MCF 10A (cell line): Measurements from ENCODE around the gene ARF6. TPM values are rescaled to one million over a fixed set of nuclear protein-coding genes. Genes with fewer than 3 reads are reported as not detected.
A peak's percentile ranks its signal among the peaks of the same experiment; 100 is the strongest.
"Not testable (repeated sequence)": the region's sequence is repeated elsewhere in the genome, so short reads cannot be mapped to it uniquely, and the experiment has no call there.

Source experiments
- BruUV-seq: library from RNA; stranded (reverse); fragments of 400-500 nt; replicated peaks from 2 replicates; lab custom pipeline; 2021; lab: Mats Ljungman, UMichigan
- CTCF ChIA-PET: fragments of 300-600 bp; sonication (Branson Sonifier 250); formaldehyde crosslinking; extraction: SDS; loops from one replicate; lab custom pipeline; 2021; ENCODE audit warnings: antibody characterized with exemption, inconsistent platforms; lab: Yijun Ruan, JAX
- POLR2A ChIA-PET: fragments of 300-600, 350-650 bp; sonication (Branson Sonifier 250); formaldehyde crosslinking; extraction: SDS; loops from one replicate; lab custom pipeline; 2020; ENCODE audit warnings: antibody characterized with exemption, inconsistent platforms; lab: Yijun Ruan, JAX
- DNase-seq: peaks from one replicate; pipeline ENCODE4 v3.0.0-alpha.2; 2018; ENCODE audit not compliant: unreplicated experiment
- H3K27ac Mint-ChIP-seq: one replicate; pipeline ENCODE4 v1.8.0; 2022; ENCODE audit warnings: mild to moderate bottlenecking, low read depth, mixed read lengths; ENCODE audit not compliant: unreplicated experiment
- H3K27me3 Mint-ChIP-seq: one replicate; pipeline ENCODE4 v1.8.0; 2022; ENCODE audit warnings: mixed read lengths; ENCODE audit not compliant: insufficient read depth, unreplicated experiment
- H3K36me3 Mint-ChIP-seq: one replicate; pipeline ENCODE4 v1.8.0; 2022; ENCODE audit warnings: mild to moderate bottlenecking, moderate library complexity, mixed read lengths; ENCODE audit not compliant: insufficient read depth, unreplicated experiment
- H3K4me1 Mint-ChIP-seq: one replicate; pipeline ENCODE4 v1.8.0; 2022; ENCODE audit warnings: mixed read lengths; ENCODE audit not compliant: insufficient read depth, unreplicated experiment
- H3K4me3 Mint-ChIP-seq: one replicate; pipeline ENCODE4 v1.8.0; 2022; ENCODE audit warnings: mild to moderate bottlenecking, moderate library complexity, mixed read lengths; ENCODE audit not compliant: unreplicated experiment
- H3K9me3 Mint-ChIP-seq: one replicate; pipeline ENCODE4 v1.8.0; 2022; ENCODE audit warnings: mixed read lengths; ENCODE audit not compliant: unreplicated experiment
- intact Hi-C: fragments of 100-400 bp; cut with micrococcal nuclease; formaldehyde crosslinking; loops from 2 replicates; pipeline ENCODE4 v1.14.1; 2022
- total RNA-seq: library from RNA; stranded (reverse); gene quantifications from 2 replicates; pipeline ENCODE4 v1.2.3, GENCODE V29; 2022
- TF ChIP-seq, protein P1 (sequence below): fragments of 200-600 bp; IDR thresholded peaks from one replicate; pipeline ENCODE4 v1.8.0; 2022; ENCODE audit warnings: antibody characterized with exemption, mild to moderate bottlenecking; ENCODE audit not compliant: unreplicated experiment

Gene ARF6
- total RNA-seq, 1 experiment from 2014 or later, result 112 TPM

DNA sequence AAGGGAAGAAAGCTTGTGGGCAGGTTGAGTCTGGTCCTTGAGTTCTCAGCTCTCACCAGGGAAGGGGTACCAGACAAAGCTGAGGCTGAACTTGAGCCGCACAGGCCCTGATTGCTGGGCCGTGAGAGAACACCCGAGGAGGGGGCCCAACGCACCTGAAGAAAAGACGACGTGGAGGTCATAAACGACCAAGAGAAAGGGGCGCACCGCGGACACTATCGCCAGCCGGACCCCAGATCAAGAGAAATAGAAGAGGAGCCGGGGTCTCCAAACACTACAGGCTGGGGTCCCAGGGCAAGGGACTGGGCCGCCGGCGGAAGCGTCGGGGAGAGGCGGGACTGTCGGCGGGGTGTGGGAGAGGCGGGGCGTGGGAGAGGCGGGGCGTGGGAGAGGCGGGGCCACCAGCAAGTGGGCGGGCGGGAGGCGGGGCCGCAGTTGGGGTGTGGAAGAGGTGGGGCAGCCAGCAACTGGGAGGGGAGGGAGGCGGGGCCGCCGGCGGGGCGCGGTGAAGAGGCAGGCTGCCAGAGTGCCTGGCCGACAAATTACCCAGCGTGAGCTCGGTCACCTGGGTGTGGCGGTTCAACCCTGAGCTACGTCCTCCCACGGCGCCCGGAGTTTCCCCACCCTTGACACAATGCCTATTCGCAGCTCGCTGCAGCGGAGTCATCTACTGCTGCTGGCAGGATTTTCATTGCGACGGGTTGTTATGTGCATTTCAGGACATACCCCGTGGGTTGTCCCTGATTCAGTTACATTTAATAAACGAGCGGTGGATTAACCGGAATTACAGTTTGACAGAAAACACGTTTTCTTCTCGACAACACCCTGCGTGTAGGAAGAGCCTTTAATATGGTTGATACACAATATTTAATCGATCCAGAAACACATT lies 24.8 kb upstream of the ARF6 start:
- no peaks in the 10 kb centered on the region for H3K27me3 Mint-ChIP-seq
- intact Hi-C loops, result loop anchor here (5.0 to 10.0 kb wide), 2 partner anchors 194 to 667 kb away; partner anchors contain the start of gene MAP4K5
- no peaks in the 10 kb centered on the region for H3K9me3 Mint-ChIP-seq
- TF ChIP-seq, protein P1, sequence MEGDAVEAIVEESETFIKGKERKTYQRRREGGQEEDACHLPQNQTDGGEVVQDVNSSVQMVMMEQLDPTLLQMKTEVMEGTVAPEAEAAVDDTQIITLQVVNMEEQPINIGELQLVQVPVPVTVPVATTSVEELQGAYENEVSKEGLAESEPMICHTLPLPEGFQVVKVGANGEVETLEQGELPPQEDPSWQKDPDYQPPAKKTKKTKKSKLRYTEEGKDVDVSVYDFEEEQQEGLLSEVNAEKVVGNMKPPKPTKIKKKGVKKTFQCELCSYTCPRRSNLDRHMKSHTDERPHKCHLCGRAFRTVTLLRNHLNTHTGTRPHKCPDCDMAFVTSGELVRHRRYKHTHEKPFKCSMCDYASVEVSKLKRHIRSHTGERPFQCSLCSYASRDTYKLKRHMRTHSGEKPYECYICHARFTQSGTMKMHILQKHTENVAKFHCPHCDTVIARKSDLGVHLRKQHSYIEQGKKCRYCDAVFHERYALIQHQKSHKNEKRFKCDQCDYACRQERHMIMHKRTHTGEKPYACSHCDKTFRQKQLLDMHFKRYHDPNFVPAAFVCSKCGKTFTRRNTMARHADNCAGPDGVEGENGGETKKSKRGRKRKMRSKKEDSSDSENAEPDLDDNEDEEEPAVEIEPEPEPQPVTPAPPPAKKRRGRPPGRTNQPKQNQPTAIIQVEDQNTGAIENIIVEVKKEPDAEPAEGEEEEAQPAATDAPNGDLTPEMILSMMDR, result no peak
- no TSS peak for BruUV-seq
- peaks cover 11% of the 10 kb centered on the region for H3K4me1 Mint-ChIP-seq
- no peaks in the 10 kb centered on the region for H3K36me3 Mint-ChIP-seq
- peak; percentile 95 for DNase-seq
- peak overlapping the region; percentile 99 for H3K27ac Mint-ChIP-seq
- POLR2A ChIA-PET, result interaction anchor here (0.5 to 9.1 kb wide), 30 partner anchors 16 to 249 kb away, joined by 3 to 176 read pairs (median 4); partner anchors contain the start of genes ARF6, MGAT2, NEMF and RPL36AL
- H3K4me3 Mint-ChIP-seq, result peak overlapping the region; percentile 96
- CTCF ChIA-PET, result interaction anchor here (0.5 to 13.6 kb wide), 15 partner anchors 12 to 971 kb away, joined by 3 to 178 read pairs (median 4); no protein-coding TSS in a partner anchor

DNA sequence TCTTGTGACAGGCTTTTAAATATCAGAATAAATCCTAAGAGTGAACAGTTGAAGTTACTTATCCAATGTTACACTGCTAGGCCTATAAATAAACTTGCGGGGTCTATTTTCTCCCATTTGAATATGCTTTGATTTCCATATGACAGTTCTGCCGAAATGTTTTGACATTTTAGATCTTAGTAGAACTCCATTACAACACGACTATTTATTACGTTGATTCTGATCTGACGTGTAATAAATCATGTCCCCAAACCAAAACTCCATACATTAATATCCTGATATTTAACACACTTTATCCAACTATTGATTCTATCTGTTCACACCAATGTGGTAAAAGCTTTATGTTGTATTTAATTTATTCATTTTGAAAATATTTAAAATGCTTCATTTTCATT lies 24.2 kb upstream of the ARF6 start:
- Mint-ChIP-seq H3K36me3 (no peaks in the 10 kb centered on the region), H3K4me3 (peak overlapping the region; percentile 96), H3K27ac (peak overlapping the region; percentile 99), H3K27me3 (no peaks in the 10 kb centered on the region), H3K9me3 (no peaks in the 10 kb centered on the region), H3K4me1 (peaks cover 11% of the 10 kb centered on the region)
- CTCF ChIA-PET, result interaction anchor here (0.6 to 13.6 kb wide), 8 partner anchors 8 to 236 kb away, joined by 3 to 178 read pairs (median 3); partner anchors contain the start of gene NEMF
- POLR2A ChIA-PET, result interaction anchor here (0.8 to 9.1 kb wide), 23 partner anchors 13 to 248 kb away, joined by 3 to 176 read pairs (median 5); partner anchors contain the start of genes ARF6, MGAT2, NEMF and RPL36AL
- TF ChIP-seq, protein P1, result no peak
- DNase-seq, result no peak
- no TSS peak for BruUV-seq
- intact Hi-C loops, result loop anchor here (5.0 to 10.0 kb wide), 2 partner anchors 194 to 666 kb away; partner anchors contain the start of gene MAP4K5

DNA sequence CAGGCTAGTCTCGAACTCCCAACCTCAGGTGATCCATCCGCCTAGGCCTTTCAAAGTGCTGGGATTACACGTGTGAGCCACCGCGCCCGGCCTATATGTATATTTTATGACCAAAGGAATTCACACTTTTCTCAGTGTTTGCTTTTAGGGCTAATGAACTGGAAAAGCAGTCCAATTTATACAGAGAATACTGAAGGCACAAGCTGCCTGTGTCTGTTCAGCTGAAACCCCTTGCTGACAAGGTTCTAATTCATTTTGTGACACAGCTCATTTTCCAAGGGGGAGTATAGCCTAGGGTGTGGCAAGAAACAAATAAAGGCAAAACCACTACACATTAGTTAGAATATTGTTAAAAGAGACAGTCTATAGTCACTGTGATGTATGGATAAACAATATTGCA lies 22.0 kb upstream of the ARF6 start:
- Mint-ChIP-seq H3K36me3 (no peaks in the 10 kb centered on the region), H3K4me1 (peaks cover 11% of the 10 kb centered on the region), H3K4me3 (no peak overlapping the region), H3K27ac (no peak overlapping the region), H3K9me3 (no peaks in the 10 kb centered on the region), H3K27me3 (no peaks in the 10 kb centered on the region)
- DNase-seq, result no peak
- POLR2A ChIA-PET, result no interaction called here
- CTCF ChIA-PET, result interaction anchor here (1.2 to 2.1 kb wide), 2 partner anchors 9 to 133 kb away, joined by 4 to 5 read pairs; no protein-coding TSS in a partner anchor
- intact Hi-C loops, result no loop called here
- TF ChIP-seq, protein P1, result no peak
- BruUV-seq, result no TSS peak

DNA sequence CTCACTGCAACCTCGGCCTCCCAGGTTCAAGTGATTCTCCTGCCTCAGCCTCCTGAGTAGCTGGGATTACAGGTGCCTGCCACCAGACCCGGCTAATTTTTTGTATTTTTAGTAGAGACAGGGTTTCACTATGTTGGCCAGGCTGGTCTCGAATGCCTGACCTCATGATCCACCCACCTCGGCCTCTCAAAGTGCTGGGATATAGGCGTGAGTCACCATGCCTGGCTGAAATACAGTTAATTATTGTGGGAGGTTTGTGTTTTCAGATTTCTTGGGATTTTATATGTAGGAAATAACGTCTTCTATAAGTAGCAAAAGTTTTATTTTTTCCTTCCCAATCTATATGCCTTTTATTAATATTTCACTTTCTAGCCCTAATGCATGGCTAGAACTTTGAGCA lies 19.3 kb upstream of the ARF6 start:
- H3K9me3 Mint-ChIP-seq, intact Hi-C loops, BruUV-seq, DNase-seq, H3K4me3 Mint-ChIP-seq, H3K36me3 Mint-ChIP-seq, H3K27ac Mint-ChIP-seq, H3K27me3 Mint-ChIP-seq, H3K4me1 Mint-ChIP-seq: not testable (repeated sequence)
- CTCF ChIA-PET, result interaction anchor here (0.8 to 1.1 kb wide), 2 partner anchors 12 to 117 kb away, joined by 3 to 5 read pairs; no protein-coding TSS in a partner anchor
- POLR2A ChIA-PET, result interaction anchor here (1.3 kb wide), 1 partner anchor 19 kb away, joined by 4 read pairs; no protein-coding TSS in a partner anchor
